ENCODE data around the gene FARS2. TPM values are rescaled to one million over a fixed set of nuclear protein-coding genes. Genes with fewer than 3 reads are reported as not detected.
"Not testable (repeated sequence)": the region's sequence is repeated elsewhere in the genome, so short reads cannot be mapped to it uniquely, and the experiment has no call there.

FARS2 gene
- total RNA-seq, 2 experiments from 2014 or later: 13.8 to 14.3 TPM

- Histone ChIP-seq H3K4me1 (ENCODE audit: insufficient read depth, low read length, poor library complexity, severe bottlenecking) (peaks cover 15% of the 10 kb centered on the region), H3K9me3 (ENCODE audit: low read length) (no peaks in the 10 kb centered on the region), H3K4me2 (ENCODE audit: low read length) (peak overlapping the region; percentile 60), H2AFZ (ENCODE audit: low read length) (peak overlapping the region; percentile 70), H3K9me2 (ENCODE audit: insufficient read depth, low read length) (no peaks in the 10 kb centered on the region), H3K27ac (ENCODE audit: low read depth, low read length, poor library complexity, severe bottlenecking) (no peak overlapping the region), H4K20me1 (ENCODE audit: insufficient read depth, low read length) (no peaks in the 10 kb centered on the region), H3K79me2 (ENCODE audit: insufficient read depth, low read depth, low read length) (no peaks in the 10 kb centered on the region), H3K36me3 (ENCODE audit: insufficient read depth, low read length) (no peaks in the 10 kb centered on the region), H3K4me3 (ENCODE audit: low read depth, low read length, poor library complexity, severe bottlenecking) (peak overlapping the region; percentile 27)
- intact Hi-C loops (cut with micrococcal nuclease; ENCODE audit: unreplicated experiment): no loop called here
- peak; percentile 19 for DNase-seq (ENCODE audit: low spot score)
- no TSS peak for BruUV-seq (replicated peaks)
- ChIA-PET POLR2A (no interaction called here), CTCF (ENCODE audit: unreplicated experiment) (no interaction called here)
- no peak for TF ChIP-seq EZH2phosphoT487 (IDR thresholded peaks at IDR 0.05; ENCODE audit: borderline replicate concordance, low read depth, low read length)
- TF ChIP-seq, protein P1, sequence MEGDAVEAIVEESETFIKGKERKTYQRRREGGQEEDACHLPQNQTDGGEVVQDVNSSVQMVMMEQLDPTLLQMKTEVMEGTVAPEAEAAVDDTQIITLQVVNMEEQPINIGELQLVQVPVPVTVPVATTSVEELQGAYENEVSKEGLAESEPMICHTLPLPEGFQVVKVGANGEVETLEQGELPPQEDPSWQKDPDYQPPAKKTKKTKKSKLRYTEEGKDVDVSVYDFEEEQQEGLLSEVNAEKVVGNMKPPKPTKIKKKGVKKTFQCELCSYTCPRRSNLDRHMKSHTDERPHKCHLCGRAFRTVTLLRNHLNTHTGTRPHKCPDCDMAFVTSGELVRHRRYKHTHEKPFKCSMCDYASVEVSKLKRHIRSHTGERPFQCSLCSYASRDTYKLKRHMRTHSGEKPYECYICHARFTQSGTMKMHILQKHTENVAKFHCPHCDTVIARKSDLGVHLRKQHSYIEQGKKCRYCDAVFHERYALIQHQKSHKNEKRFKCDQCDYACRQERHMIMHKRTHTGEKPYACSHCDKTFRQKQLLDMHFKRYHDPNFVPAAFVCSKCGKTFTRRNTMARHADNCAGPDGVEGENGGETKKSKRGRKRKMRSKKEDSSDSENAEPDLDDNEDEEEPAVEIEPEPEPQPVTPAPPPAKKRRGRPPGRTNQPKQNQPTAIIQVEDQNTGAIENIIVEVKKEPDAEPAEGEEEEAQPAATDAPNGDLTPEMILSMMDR (conservative IDR thresholded peaks at IDR 0.05; ENCODE audit: low read length): no peak
These were observed 434.2 kb downstream of the FARS2 start for GRCh38 chr6:5695260-5696245.

GRCh38 chr6:5697508-5697907 is 436.2 kb downstream of the FARS2 start:
- POLR2A ChIA-PET: interaction anchor here (0.7 kb wide), 1 partner anchor 15 kb away, joined by 3 read pairs; no protein-coding TSS in a partner anchor
- Histone ChIP-seq H4K20me1 (ENCODE audit: insufficient read depth, low read length) (no peaks in the 10 kb centered on the region), H3K9me2 (ENCODE audit: insufficient read depth, low read length) (no peaks in the 10 kb centered on the region), H3K36me3 (ENCODE audit: insufficient read depth, low read length) (no peaks in the 10 kb centered on the region), H3K4me2 (ENCODE audit: low read length) (no peak overlapping the region), H3K79me2 (ENCODE audit: insufficient read depth, low read depth, low read length) (no peaks in the 10 kb centered on the region), H2AFZ (ENCODE audit: low read length) (no peak overlapping the region), H3K4me3 (ENCODE audit: low read depth, low read length, poor library complexity, severe bottlenecking) (no peak overlapping the region), H3K4me1 (ENCODE audit: insufficient read depth, low read length, poor library complexity, severe bottlenecking) (peaks cover 15% of the 10 kb centered on the region), H3K27ac (ENCODE audit: low read depth, low read length, poor library complexity, severe bottlenecking) (no peak overlapping the region), H3K9me3 (ENCODE audit: low read length) (no peaks in the 10 kb centered on the region)
- no TSS peak for BruUV-seq (replicated peaks)
- intact Hi-C loops (cut with micrococcal nuclease; ENCODE audit: unreplicated experiment): no loop called here
- DNase-seq (ENCODE audit: low spot score): no peak
- CTCF ChIA-PET (ENCODE audit: unreplicated experiment): no interaction called here
- TF ChIP-seq, protein P1 (conservative IDR thresholded peaks at IDR 0.05; ENCODE audit: low read length): no peak
- no peak for TF ChIP-seq EZH2phosphoT487 (IDR thresholded peaks at IDR 0.05; ENCODE audit: borderline replicate concordance, low read depth, low read length)

GRCh38 chr6:5698318-5698717 is 437.0 kb downstream of the FARS2 start:
- ChIA-PET POLR2A (no interaction called here), CTCF (ENCODE audit: unreplicated experiment) (no interaction called here)
- H4K20me1 ChIP-seq (ENCODE audit: insufficient read depth, low read length): no peaks in the 10 kb centered on the region
- BruUV-seq (replicated peaks): no TSS peak
- no peak overlapping the region for H2AFZ ChIP-seq (ENCODE audit: low read length)
- no peak overlapping the region for H3K27ac ChIP-seq (ENCODE audit: low read depth, low read length, poor library complexity, severe bottlenecking)
- H3K79me2 ChIP-seq (ENCODE audit: insufficient read depth, low read depth, low read length): no peaks in the 10 kb centered on the region
- no peak overlapping the region for H3K4me3 ChIP-seq (ENCODE audit: low read depth, low read length, poor library complexity, severe bottlenecking)
- no peaks in the 10 kb centered on the region for H3K9me2 ChIP-seq (ENCODE audit: insufficient read depth, low read length)
- peaks cover 15% of the 10 kb centered on the region for H3K4me1 ChIP-seq (ENCODE audit: insufficient read depth, low read length, poor library complexity, severe bottlenecking)
- no peak for DNase-seq (ENCODE audit: low spot score)
- no peaks in the 10 kb centered on the region for H3K9me3 ChIP-seq (ENCODE audit: low read length)
- H3K4me2 ChIP-seq (ENCODE audit: low read length): no peak overlapping the region
- no peak for TF ChIP-seq EZH2phosphoT487 (IDR thresholded peaks at IDR 0.05; ENCODE audit: borderline replicate concordance, low read depth, low read length)
- TF ChIP-seq, protein P1 (conservative IDR thresholded peaks at IDR 0.05; ENCODE audit: low read length): no peak
- H3K36me3 ChIP-seq (ENCODE audit: insufficient read depth, low read length): no peaks in the 10 kb centered on the region
- intact Hi-C loops (cut with micrococcal nuclease; ENCODE audit: unreplicated experiment): no loop called here

GRCh38 chr6:5699064-5699463 is 437.8 kb downstream of the FARS2 start:
- H3K4me1 ChIP-seq (ENCODE audit: insufficient read depth, low read length, poor library complexity, severe bottlenecking): peaks cover 15% of the 10 kb centered on the region
- H3K9me3 ChIP-seq (ENCODE audit: low read length); BruUV-seq (replicated peaks); H4K20me1 ChIP-seq (ENCODE audit: insufficient read depth, low read length); H3K9me2 ChIP-seq (ENCODE audit: insufficient read depth, low read length); H3K27ac ChIP-seq (ENCODE audit: low read depth, low read length, poor library complexity, severe bottlenecking); H3K4me3 ChIP-seq (ENCODE audit: low read depth, low read length, poor library complexity, severe bottlenecking); H2AFZ ChIP-seq (ENCODE audit: low read length); POLR2A ChIA-PET; H3K79me2 ChIP-seq (ENCODE audit: insufficient read depth, low read depth, low read length); CTCF ChIA-PET (ENCODE audit: unreplicated experiment); H3K4me2 ChIP-seq (ENCODE audit: low read length); H3K36me3 ChIP-seq (ENCODE audit: insufficient read depth, low read length); intact Hi-C loops (cut with micrococcal nuclease; ENCODE audit: unreplicated experiment): not testable (repeated sequence)
- peak; percentile 40 for DNase-seq (ENCODE audit: low spot score)
